Spleen (tissue), 7 donors: ENCODE measurements around the gene C18orf63.

ENCODE experiments used
- CTCF ChIP-seq, 11 experiments: fragments of 200-600 bp in 7 of 11; fragments of 450-650 bp in 4 of 11; sonication (generic) in 4 of 11; IDR thresholded peaks in 8 of 11; conservative IDR thresholded peaks in 3 of 11; 1 replicate in 7 of 11; 2 replicates in 4 of 11; pipeline versions ENCODE4 v1.4.0 to v1.8.0; 2016 to 2021; ENCODE audit warnings: antibody characterized with exemption in 11 of 11, inconsistent platforms in 4 of 11, mild to moderate bottlenecking in 1 of 11
- POLR2A ChIP-seq, 3 donors: fragments of 450-650 bp; IDR thresholded peaks; one replicate each; pipeline ENCODE4 v1.5.1; 2017; ENCODE audit warnings: antibody characterized with exemption in 3 of 3, mild to moderate bottlenecking in 1 of 3
- donor health status: DM: no; HTN: no; CAD: no; lungs with moderate emphysema.
- donor health status: DM: no; HTN: no; CAD: no.
- donor health status: DM: no; HTN: no; CAD: no.

GRCh38 chr18:74377776-74378175, 62.1 kb downstream of the C18orf63 start:
- TF ChIP-seq CTCF (IDR thresholded peaks at IDR 0.05 in 8 of 11, conservative IDR thresholded peaks at IDR 0.05 in 3 of 11): no peak
- TF ChIP-seq POLR2A (IDR thresholded peaks at IDR 0.05): no peak
